ENCODE measurements around the gene PPP4R3A. TPM values are rescaled to one million over a fixed set of nuclear protein-coding genes. Genes with fewer than 3 reads are reported as not detected.

Gene PPP4R3A
- total RNA-seq, 1 donor from 2014 or later: 79.5 TPM

GRCh38 chr14:91458612-91459011 lies 51.5 kb downstream of the PPP4R3A start:
- Histone ChIP-seq H3K9ac (ENCODE audit: low read length) (no peak overlapping the region), H3K36me3 (ENCODE audit: insufficient read depth, low read length) (peaks cover 54% of the 10 kb centered on the region), H4K20me1 (ENCODE audit: insufficient read depth, low read length) (peaks cover 24% of the 10 kb centered on the region), H3K27me3 (ENCODE audit: insufficient read depth, low read length) (no peaks in the 10 kb centered on the region), H2AFZ (ENCODE audit: low read depth, low read length) (no peak overlapping the region), H3K27ac (ENCODE audit: low read depth, low read length) (no peak overlapping the region), H3K4me1 (ENCODE audit: insufficient read depth, low read length) (no peaks in the 10 kb centered on the region), H3K4me2 (ENCODE audit: low read length) (no peak overlapping the region), H3K9me3 (ENCODE audit: insufficient read depth, low read depth, low read length) (no peaks in the 10 kb centered on the region), H3K79me2 (ENCODE audit: insufficient read depth, low read length) (peaks cover under 1% of the 10 kb centered on the region), H3K4me3 (ENCODE audit: insufficient read depth, low read depth, low read length) (no peak overlapping the region)
- Mint-ChIP-seq H3K27ac (ENCODE audit: unreplicated experiment) (peak overlapping the region; percentile 14), H3K4me3 (ENCODE audit: unreplicated experiment) (no peak overlapping the region), H3K27me3 (ENCODE audit: low read depth, unreplicated experiment) (no peaks in the 10 kb centered on the region), H3K4me1 (ENCODE audit: low read depth, unreplicated experiment) (no peaks in the 10 kb centered on the region), H3K36me3 (ENCODE audit: low read depth, unreplicated experiment) (peaks cover 23% of the 10 kb centered on the region), H3K9me3 (ENCODE audit: unreplicated experiment) (no peaks in the 10 kb centered on the region)
- DNase-seq (ENCODE audit: low read depth) (no peak), FAIRE-seq (no peak)
- no peak for TF ChIP-seq EZH2 (IDR thresholded peaks at IDR 0.05; ENCODE audit: insufficient read depth, low read length)
- TF ChIP-seq, protein P1, sequence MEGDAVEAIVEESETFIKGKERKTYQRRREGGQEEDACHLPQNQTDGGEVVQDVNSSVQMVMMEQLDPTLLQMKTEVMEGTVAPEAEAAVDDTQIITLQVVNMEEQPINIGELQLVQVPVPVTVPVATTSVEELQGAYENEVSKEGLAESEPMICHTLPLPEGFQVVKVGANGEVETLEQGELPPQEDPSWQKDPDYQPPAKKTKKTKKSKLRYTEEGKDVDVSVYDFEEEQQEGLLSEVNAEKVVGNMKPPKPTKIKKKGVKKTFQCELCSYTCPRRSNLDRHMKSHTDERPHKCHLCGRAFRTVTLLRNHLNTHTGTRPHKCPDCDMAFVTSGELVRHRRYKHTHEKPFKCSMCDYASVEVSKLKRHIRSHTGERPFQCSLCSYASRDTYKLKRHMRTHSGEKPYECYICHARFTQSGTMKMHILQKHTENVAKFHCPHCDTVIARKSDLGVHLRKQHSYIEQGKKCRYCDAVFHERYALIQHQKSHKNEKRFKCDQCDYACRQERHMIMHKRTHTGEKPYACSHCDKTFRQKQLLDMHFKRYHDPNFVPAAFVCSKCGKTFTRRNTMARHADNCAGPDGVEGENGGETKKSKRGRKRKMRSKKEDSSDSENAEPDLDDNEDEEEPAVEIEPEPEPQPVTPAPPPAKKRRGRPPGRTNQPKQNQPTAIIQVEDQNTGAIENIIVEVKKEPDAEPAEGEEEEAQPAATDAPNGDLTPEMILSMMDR (IDR thresholded peaks at IDR 0.05; ENCODE audit: insufficient read depth, low read depth, low read length): no peak

DNA sequence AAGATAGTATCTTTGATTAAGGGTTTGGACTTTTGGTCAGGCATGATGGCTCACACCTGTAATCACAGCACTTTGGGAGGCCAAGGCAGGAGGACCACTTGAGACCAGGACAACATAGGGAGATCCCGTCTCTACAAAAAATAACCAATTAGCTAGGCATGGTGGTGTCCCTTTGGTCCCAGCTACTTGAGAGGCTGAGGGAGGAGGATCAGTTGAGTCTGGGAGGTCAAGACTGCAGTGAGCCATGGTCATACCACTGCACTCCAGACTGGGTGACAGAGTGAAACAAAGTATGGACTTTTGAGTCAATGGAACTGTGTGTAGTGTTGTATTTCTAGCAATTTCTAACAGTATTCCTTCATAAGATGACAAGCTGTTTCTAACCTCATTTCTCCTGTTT lies 53.8 kb downstream of the PPP4R3A start:
- no peak overlapping the region for H3K27ac ChIP-seq (ENCODE audit: low read depth, low read length)
- H3K27me3 ChIP-seq (ENCODE audit: insufficient read depth, low read length): no peaks in the 10 kb centered on the region
- no peaks in the 10 kb centered on the region for H3K9me3 Mint-ChIP-seq (ENCODE audit: unreplicated experiment)
- no peak overlapping the region for H3K4me2 ChIP-seq (ENCODE audit: low read length)
- peaks cover 40% of the 10 kb centered on the region for H3K36me3 ChIP-seq (ENCODE audit: insufficient read depth, low read length)
- no peaks in the 10 kb centered on the region for H3K4me1 ChIP-seq (ENCODE audit: insufficient read depth, low read length)
- H3K79me2 ChIP-seq (ENCODE audit: insufficient read depth, low read length): no peaks in the 10 kb centered on the region
- no peak overlapping the region for H3K27ac Mint-ChIP-seq (ENCODE audit: unreplicated experiment)
- H3K36me3 Mint-ChIP-seq (ENCODE audit: low read depth, unreplicated experiment): peaks cover 18% of the 10 kb centered on the region
- no peak overlapping the region for H3K9ac ChIP-seq (ENCODE audit: low read length)
- no peak overlapping the region for H2AFZ ChIP-seq (ENCODE audit: low read depth, low read length)
- H3K4me3 Mint-ChIP-seq (ENCODE audit: unreplicated experiment): no peak overlapping the region
- no peak for FAIRE-seq
- H3K27me3 Mint-ChIP-seq (ENCODE audit: low read depth, unreplicated experiment): no peaks in the 10 kb centered on the region
- no peak for TF ChIP-seq EZH2 (IDR thresholded peaks at IDR 0.05; ENCODE audit: insufficient read depth, low read length)
- TF ChIP-seq, protein P1 (IDR thresholded peaks at IDR 0.05; ENCODE audit: insufficient read depth, low read depth, low read length): no peak
- no peaks in the 10 kb centered on the region for H3K9me3 ChIP-seq (ENCODE audit: insufficient read depth, low read depth, low read length)
- H4K20me1 ChIP-seq (ENCODE audit: insufficient read depth, low read length): peaks cover 24% of the 10 kb centered on the region
- H3K4me1 Mint-ChIP-seq (ENCODE audit: low read depth, unreplicated experiment): no peaks in the 10 kb centered on the region
- DNase-seq (ENCODE audit: low read depth): no peak
- H3K4me3 ChIP-seq (ENCODE audit: insufficient read depth, low read depth, low read length): no peak overlapping the region

DNA sequence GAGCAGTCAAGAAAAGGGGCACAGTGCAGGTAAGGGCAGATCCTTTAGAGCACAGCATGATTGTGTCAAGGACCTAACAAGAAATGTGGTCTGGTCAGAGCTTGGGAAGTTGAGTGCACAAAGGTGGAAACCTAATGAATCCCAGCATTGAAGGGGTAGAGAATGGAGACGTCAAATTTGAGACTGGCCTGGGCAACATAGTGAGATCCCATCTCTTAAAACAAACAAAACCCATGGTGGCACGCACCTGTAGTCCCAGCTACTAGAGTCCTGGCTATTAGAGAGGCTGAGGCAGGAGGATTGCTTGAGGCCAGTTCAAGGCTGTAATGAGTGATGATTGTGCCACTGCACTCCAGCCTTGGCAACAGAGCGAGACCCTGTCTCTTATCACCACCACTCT lies 55.5 kb downstream of the PPP4R3A start:
- Mint-ChIP-seq H3K27ac (ENCODE audit: unreplicated experiment) (no peak overlapping the region), H3K27me3 (ENCODE audit: low read depth, unreplicated experiment) (no peaks in the 10 kb centered on the region), H3K9me3 (ENCODE audit: unreplicated experiment) (no peaks in the 10 kb centered on the region), H3K4me1 (ENCODE audit: low read depth, unreplicated experiment) (no peaks in the 10 kb centered on the region), H3K36me3 (ENCODE audit: low read depth, unreplicated experiment) (peaks cover 12% of the 10 kb centered on the region), H3K4me3 (ENCODE audit: unreplicated experiment) (no peak overlapping the region)
- H3K4me3 ChIP-seq (ENCODE audit: insufficient read depth, low read depth, low read length): no peak overlapping the region
- H3K79me2 ChIP-seq (ENCODE audit: insufficient read depth, low read length): no peaks in the 10 kb centered on the region
- TF ChIP-seq EZH2 (IDR thresholded peaks at IDR 0.05; ENCODE audit: insufficient read depth, low read length): no peak
- TF ChIP-seq, protein P1 (IDR thresholded peaks at IDR 0.05; ENCODE audit: insufficient read depth, low read depth, low read length): no peak
- no peak overlapping the region for H3K4me2 ChIP-seq (ENCODE audit: low read length)
- no peak for DNase-seq (ENCODE audit: low read depth)
- no peak for FAIRE-seq
- no peak overlapping the region for H2AFZ ChIP-seq (ENCODE audit: low read depth, low read length)
- H3K27me3 ChIP-seq (ENCODE audit: insufficient read depth, low read length): no peaks in the 10 kb centered on the region
- peaks cover 31% of the 10 kb centered on the region for H3K36me3 ChIP-seq (ENCODE audit: insufficient read depth, low read length)
- no peak overlapping the region for H3K9ac ChIP-seq (ENCODE audit: low read length)
- no peaks in the 10 kb centered on the region for H3K4me1 ChIP-seq (ENCODE audit: insufficient read depth, low read length)
- no peaks in the 10 kb centered on the region for H3K9me3 ChIP-seq (ENCODE audit: insufficient read depth, low read depth, low read length)
- H3K27ac ChIP-seq (ENCODE audit: low read depth, low read length): no peak overlapping the region
- peaks cover 19% of the 10 kb centered on the region for H4K20me1 ChIP-seq (ENCODE audit: insufficient read depth, low read length)
